GM19395 (cell line): ENCODE data around the gene EYS.
"Not testable (repeated sequence)": the region's sequence is repeated elsewhere in the genome, so short reads cannot be mapped to it uniquely, and the experiment has no call there.

Source experiments
- ATAC-seq: cut with Tn5 transposase; IDR thresholded peaks from one replicate; pipeline ENCODE4 v1.9.1; 2021; ENCODE audit warnings: mild to moderate bottlenecking, moderate library complexity; ENCODE audit not compliant: unreplicated experiment

Gene EYS

GRCh38 chr6:63807056-63807455 lies 1900.0 kb downstream of the EYS start:
- no peak for ATAC-seq

- ATAC-seq, result no peak
These were observed 1900.5 kb downstream of the EYS start for GRCh38 chr6:63806573-63806913.

GRCh38 chr6:63805808-63806572 lies 1901.0 kb downstream of the EYS start:
- ATAC-seq, result no peak

GRCh38 chr6:63805345-63805744 lies 1901.7 kb downstream of the EYS start:
- ATAC-seq, result no peak

GRCh38 chr6:63804381-63804956 lies 1902.6 kb downstream of the EYS start:
- no peak for ATAC-seq

- no peak for ATAC-seq
These were observed 1903.7 kb downstream of the EYS start for GRCh38 chr6:63803371-63803770.

DNA sequence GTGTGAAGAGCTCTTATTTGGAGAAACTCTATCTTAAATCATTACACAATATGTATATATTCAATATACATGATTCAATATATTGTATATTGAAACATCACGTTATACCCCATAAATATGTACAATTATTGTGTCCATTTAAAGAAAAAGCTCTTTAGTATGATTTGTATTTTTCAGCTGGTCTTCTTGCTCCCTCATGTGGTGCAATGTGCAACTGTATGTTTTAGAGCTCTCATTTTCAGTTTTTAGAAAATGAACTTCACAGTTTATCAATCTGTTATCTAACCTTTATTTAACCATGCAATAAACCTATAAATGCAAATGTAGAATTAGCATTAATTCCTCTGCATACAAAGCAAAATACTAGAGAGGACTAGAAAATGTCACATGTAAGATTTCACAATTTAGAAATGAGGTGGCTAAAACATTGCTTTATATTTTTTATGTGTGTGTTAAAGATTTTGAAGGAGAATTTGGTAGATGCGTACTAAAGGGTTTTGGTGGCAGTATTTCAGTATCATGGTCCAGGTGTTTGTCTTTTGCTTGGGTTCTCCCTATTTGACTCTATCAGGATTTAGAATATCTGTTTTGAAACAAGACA lies 1904.3 kb downstream of the EYS start:
- no peak for ATAC-seq

DNA sequence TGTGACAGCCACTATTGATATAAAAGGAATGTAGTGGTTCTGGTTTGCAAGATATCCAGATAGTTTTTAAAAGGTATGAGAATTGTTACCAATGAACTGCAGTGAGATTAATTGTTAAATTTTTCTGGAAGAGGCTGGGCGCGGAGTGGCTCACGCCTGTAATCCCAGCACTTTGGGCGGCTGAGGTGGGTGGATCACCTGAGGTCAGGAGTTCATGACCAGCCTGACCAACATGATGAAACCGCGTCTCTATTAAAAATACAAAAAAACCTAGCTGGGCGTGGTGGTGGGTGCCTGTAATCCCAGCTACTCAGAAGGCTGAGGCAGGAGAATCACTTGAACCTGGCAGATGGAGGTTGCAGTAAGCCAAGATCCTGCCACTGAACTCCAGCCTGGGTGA lies 1906.6 kb downstream of the EYS start:
- ATAC-seq, result not testable (repeated sequence)

- ATAC-seq, result no peak
These were observed 1907.2 kb downstream of the EYS start for GRCh38 chr6:63799813-63800212.

DNA sequence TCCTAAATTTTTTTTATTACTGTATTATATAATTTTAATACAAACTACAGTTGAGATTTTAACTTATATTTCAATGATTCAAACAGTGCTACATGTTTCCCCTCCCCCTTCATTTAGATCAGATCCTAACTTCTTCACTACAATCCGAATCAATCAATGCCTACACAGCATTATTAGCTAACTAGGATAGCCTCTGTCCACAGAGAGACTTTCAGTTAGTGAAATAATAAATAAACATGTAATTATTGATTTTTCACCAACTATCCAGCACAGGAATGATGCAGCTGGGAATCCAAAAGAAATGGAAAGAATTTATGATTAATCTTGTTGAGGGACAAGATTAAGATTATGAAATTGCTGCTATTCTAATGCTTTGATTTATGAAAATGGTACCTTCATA lies 1907.7 kb downstream of the EYS start:
- no peak for ATAC-seq

GRCh38 chr6:63798378-63798777 lies 1908.6 kb downstream of the EYS start:
- no peak for ATAC-seq

DNA sequence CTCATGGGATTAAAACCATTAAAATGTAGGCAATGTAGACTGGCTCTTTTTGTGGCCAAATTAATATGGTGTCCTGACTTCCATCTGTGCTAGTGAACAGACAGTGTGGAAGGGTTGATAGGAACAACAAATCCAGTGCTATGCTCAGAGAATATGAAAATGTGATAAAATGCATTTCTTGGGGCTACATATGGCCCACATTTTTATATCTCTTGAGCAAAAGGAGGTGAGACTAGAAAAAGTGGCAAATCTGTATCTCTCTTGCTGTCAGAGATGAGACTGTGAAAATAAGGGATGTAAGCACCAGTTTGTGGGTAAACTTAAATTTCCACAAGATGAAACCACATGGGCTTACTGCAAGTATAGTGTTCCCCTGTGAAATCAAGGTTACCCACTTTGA lies 1909.3 kb downstream of the EYS start:
- no peak for ATAC-seq

DNA sequence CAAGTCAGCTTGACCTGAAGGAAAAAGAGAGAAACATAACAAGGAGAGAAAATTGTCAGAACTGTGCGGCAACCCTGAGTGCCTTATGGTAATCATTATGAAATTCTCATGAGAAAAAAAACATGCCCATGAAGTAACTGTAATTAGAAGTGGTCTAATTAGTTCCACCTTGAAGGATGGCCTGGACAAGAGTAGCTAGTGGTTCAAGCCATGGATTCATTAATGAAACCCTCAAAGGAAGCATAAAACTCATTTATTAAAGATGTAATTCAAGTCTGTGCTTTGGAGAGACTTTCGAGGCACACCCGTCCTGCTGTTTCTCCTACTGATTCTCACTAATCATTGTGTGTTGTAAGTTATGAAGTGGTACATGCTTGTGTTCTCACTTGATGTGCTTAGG lies 1911.2 kb downstream of the EYS start:
- ATAC-seq, result no peak

GRCh38 chr6:63795006-63795405 lies 1912.0 kb downstream of the EYS start:
- no peak for ATAC-seq

DNA sequence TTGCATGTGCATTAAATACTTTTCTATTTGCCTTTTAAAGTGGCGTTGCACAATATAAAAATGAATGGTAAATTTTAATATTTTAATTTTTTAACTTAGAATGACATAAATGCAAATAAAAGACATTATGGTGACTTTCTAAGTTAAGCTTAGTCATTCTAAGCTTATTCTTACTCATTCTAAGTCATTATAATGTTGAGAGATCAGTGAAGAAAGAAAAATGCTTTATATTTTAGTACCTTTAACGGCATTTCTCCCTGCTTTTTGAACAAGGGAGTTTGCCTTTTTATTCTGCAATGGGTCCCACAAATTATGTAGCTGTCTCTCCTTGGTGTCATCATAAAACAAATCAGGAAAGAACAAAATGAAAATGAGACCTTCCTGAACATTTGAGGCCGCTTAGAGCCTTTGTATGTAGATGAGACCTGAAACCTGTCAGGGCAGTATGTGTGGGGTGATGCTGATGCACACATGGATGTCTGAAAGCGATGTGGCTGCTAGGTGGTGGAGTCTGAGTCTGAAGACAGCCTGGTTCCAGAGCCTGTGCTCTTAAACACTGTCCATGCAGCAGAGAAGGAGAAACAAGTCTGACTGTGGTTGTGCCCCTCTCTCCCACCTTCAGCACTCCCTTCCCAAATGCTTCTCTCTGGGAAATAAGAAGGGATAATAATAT lies 1913.4 kb downstream of the EYS start:
- peak; percentile 41 for ATAC-seq

DNA sequence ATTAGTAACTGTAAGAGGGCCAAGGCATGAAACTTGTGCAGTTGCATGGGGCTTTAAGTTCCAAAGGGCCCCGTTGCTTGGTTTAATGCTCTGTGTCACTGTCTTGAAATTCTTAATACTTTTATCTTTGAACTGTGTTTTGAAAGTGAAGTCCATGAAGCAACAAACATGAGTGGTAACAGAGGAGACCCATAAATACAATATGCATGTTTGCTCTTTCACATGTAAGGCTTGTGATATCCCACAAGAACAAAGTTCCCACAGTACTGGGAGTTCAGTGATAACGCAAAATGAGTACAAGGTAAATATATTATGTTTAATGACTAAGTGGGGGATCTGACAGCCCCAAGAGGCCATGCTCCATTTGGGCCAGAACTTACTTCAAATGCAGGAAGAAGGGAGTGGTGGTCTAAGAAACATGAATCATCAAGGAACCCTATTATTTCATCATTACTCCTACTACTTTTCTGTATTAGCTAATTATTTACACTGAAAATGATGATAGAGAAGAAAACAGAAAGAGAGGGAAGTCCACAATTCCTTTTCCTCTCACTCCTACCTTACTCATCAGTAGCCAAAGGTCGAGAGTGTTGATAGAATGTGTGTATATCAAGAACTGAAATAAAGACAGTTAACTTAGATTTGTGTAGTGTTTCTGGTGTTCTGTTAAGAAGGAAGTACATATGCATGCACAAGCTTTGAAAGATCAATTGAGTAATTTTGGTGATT lies 1914.1 kb downstream of the EYS start:
- no peak for ATAC-seq

- ATAC-seq, result peak; percentile 70
These were observed 1916.7 kb downstream of the EYS start for GRCh38 chr6:63790334-63790733.

DNA sequence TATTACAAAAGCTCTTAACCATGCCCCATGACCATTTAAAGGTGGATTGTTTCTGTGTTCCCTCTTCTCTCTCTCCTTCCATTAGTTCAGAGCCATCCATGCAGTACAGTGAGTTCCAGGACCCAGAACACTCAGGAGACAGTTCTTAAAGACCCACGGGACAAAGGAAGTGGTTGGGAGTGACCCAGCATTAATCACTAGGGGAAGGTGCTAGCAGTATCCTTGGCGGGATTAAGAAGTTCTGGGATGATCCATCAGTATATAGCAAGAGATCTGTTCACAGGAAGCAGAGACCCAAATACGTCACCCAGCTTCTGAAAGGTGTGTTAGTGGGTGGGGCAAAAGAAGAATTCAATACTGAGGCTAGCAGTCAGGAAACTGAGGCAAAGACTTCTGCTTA lies 1917.3 kb downstream of the EYS start:
- no peak for ATAC-seq

DNA sequence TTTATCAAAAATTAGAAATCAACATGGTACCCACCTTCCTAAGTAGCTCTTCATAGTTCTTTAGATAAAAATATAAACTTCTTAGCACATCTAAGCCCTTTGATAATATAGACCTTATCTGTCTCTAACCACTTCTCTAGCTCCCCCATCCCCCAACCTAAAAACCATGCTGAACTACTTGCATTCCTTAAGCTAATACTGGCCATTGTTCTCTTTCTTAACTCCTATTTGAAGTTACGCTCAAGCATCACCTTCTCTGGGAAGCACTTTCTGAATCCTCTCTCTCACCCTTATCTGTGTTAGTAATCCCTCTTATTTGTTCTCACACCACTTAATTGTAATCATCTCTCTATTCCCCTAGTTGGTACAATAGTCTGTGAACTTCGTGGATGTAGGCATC lies 1918.5 kb downstream of the EYS start:
- no peak for ATAC-seq

DNA sequence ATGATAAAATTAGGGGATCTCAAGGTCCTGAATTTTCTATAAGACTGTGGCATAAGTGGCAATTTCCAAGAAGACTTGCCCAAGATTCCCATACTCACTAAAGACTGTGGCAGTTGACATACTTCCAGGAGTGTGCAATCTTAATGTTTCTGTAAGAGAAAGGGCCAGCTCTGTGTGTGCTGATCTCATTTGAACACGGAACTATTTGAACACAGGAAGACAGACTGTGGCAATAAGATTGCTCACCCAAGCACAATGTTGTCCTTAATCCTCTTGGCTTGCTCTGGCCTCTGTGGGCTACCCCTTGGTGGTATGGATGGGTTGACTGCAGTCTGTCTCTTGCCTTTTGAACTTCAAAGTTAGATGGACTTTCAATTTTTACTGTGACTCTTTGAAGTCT lies 1920.0 kb downstream of the EYS start:
- ATAC-seq, result no peak

GRCh38 chr6:63785006-63785405 lies 1922.0 kb downstream of the EYS start:
- peak; percentile 72 for ATAC-seq
